K562 (cell line): Measurements from ENCODE around the gene ZNF485. TPM values are rescaled to one million over a fixed set of nuclear protein-coding genes. Genes with fewer than 3 reads are reported as not detected.

Source experiments
- ATAC-seq: fragments of 200-7000 bp; cut with Tn5 transposase; 3 replicates; pipeline ENCODE4 v1.9.1; 2020; ENCODE audit warnings: moderate library complexity
- BruUV-seq: library from RNA; stranded (reverse); fragments of 400-500 nt; replicated peaks from 2 replicates; lab custom pipeline; 2021; lab: Mats Ljungman, UMichigan
- CTCF ChIA-PET: fragments of 300-600 bp; formaldehyde crosslinking; extraction: SDS; loops from one replicate; lab custom pipeline; 2021; ENCODE audit warnings: low intra/inter-chr PET ratio; lab: Yijun Ruan, JAX
- POLR2A ChIA-PET: fragments of 300-600, 350-650 bp; sonication (Branson Sonifier 250); formaldehyde crosslinking; extraction: SDS; loops from one replicate; lab custom pipeline; 2021; ENCODE audit warnings: antibody characterized with exemption, inconsistent platforms; lab: Yijun Ruan, JAX
- DNase-seq, 4 experiments: peaks; one replicate each; pipeline versions ENCODE4 v3.0.0 to v3.0.0-alpha.2; 2011 to 2018; ENCODE audit warnings: low spot score in 3 of 4, mixed read lengths in 3 of 4; ENCODE audit errors: extremely low read depth in 1 of 4
- FAIRE-seq: peaks from 2 replicates; lab custom pipeline; 2011; peaks lifted over from hg19 to GRCh38; lab: Jason Lieb, UNC
- H2AFZ ChIP-seq: 2 replicates; pipeline ENCODE4 v1.6.0; 2011; ENCODE audit warnings: low read depth, low read length, control low read depth, inconsistent platforms
- H3K27ac ChIP-seq: fragments of 200-600 bp; 3 replicates; pipeline ENCODE4 v1.8.0; 2011; ENCODE audit warnings: low read depth, mild to moderate bottlenecking, control low read depth, inconsistent platforms, low read length, moderate library complexity, mixed read lengths; ENCODE audit errors: extremely low read depth
- H3K27me3 ChIP-seq, 2 experiments: fragments of 300-600 bp in 1 of 2; 2 replicates in 1 of 2; 3 replicates in 1 of 2; pipeline versions ENCODE4 v1.6.0 to v1.8.0; 2011; ENCODE audit warnings: inconsistent platforms in 2 of 2, low read length in 2 of 2, mild to moderate bottlenecking in 1 of 2, mixed read lengths in 1 of 2, moderate library complexity in 1 of 2; ENCODE audit not compliant: control insufficient read depth in 2 of 2, insufficient read depth in 2 of 2
- H3K36me3 ChIP-seq: fragments of 300-600 bp; 3 replicates; pipeline ENCODE4 v1.8.0; 2011; ENCODE audit warnings: mild to moderate bottlenecking, low read length, inconsistent platforms; ENCODE audit not compliant: control insufficient read depth, insufficient read depth
- H3K4me1 ChIP-seq, 2 experiments: fragments of 200-600 bp in 1 of 2; replicated peaks in 1 of 2; 2 replicates in 1 of 2; 3 replicates in 1 of 2; pipeline versions ENCODE4 v1.5.1 to v1.8.0; 2011; ENCODE audit warnings: inconsistent platforms in 2 of 2, low read length in 2 of 2, mild to moderate bottlenecking in 1 of 2, mixed read lengths in 1 of 2, moderate library complexity in 1 of 2; ENCODE audit not compliant: control insufficient read depth in 2 of 2, insufficient read depth in 2 of 2
- H3K4me2 ChIP-seq: 2 replicates; pipeline ENCODE4 v1.6.1; 2011; ENCODE audit warnings: low read length, control low read depth, inconsistent platforms, mixed read lengths; ENCODE audit not compliant: insufficient read depth
- H3K4me3 ChIP-seq: fragments of 200-600 bp; sonication (generic), shearing (Covaris generic); 2 replicates; pipeline ENCODE4 v1.5.1; 2016; ENCODE audit warnings: control low read depth, inconsistent platforms
- H3K79me2 ChIP-seq: fragments of 200-600 bp; 3 replicates; pipeline ENCODE4 v1.8.0; 2011; ENCODE audit warnings: low read length, inconsistent platforms; ENCODE audit not compliant: control insufficient read depth, insufficient read depth
- H3K9ac ChIP-seq, 2 experiments: 2 replicates each; pipeline versions ENCODE4 v1.6.0 to v1.6.1; 2011; ENCODE audit warnings: low read depth in 2 of 2, low read length in 2 of 2, control low read depth in 1 of 2, inconsistent platforms in 1 of 2, mild to moderate bottlenecking in 1 of 2, mixed read lengths in 1 of 2; ENCODE audit not compliant: insufficient read depth in 1 of 2
- H3K9me1 ChIP-seq: one replicate; pipeline ENCODE4 v1.6.0; 2011; ENCODE audit warnings: inconsistent platforms, mild to moderate bottlenecking, low read length, moderate library complexity; ENCODE audit not compliant: control insufficient read depth, insufficient read depth
- H3K9me3 ChIP-seq: replicated peaks from 2 replicates; pipeline ENCODE4 v1.5.1; 2011; ENCODE audit warnings: low read depth, low read length, inconsistent platforms; ENCODE audit not compliant: control insufficient read depth, insufficient read depth
- H4K20me1 ChIP-seq: replicated peaks from 2 replicates; pipeline ENCODE4 v1.6.1; 2011; ENCODE audit warnings: low read length, inconsistent platforms, mixed read lengths; ENCODE audit not compliant: control insufficient read depth, insufficient read depth
- KDM5B ChIP-seq: fragments of 200-600 bp; sonication (generic); IDR thresholded peaks from 2 replicates; pipeline ENCODE4 v1.6.1; 2012; ENCODE audit warnings: low read depth, mild to moderate bottlenecking, moderate library complexity, low read length, control low read depth, inconsistent platforms; ENCODE audit not compliant: insufficient replicate concordance
- MCM3 ChIP-seq: fragments of 450-650 bp; IDR thresholded peaks from 2 replicates; pipeline ENCODE4 v1.6.1; 2016
- NFE2 ChIP-seq: IDR thresholded peaks from 2 replicates; pipeline ENCODE4 v1.6.1; 2014; ENCODE audit warnings: antibody characterized with exemption, low read depth
- PHB2 ChIP-seq: fragments of 450-650 bp; IDR thresholded peaks from 2 replicates; pipeline ENCODE4 v1.6.1; 2017; ENCODE audit warnings: low read depth
- PHF21A ChIP-seq: fragments of 450-650 bp; IDR thresholded peaks from 2 replicates; pipeline ENCODE4 v1.6.1; 2017; ENCODE audit warnings: low read depth, borderline replicate concordance
- SMARCE1 ChIP-seq: fragments of 450-650 bp; IDR thresholded peaks from 2 replicates; pipeline ENCODE4 v1.7.1; 2016; ENCODE audit warnings: mild to moderate bottlenecking
- TBP ChIP-seq: optimal IDR thresholded peaks from 2 replicates; pipeline ENCODE3; 2011; ENCODE audit warnings: low read depth, low read length, improper control_type of control experiment
- THAP7 ChIP-seq: fragments of 250-450 bp; sonication (Bioruptor Pico); IDR thresholded peaks from 2 replicates; pipeline ENCODE4 v1.5.0; 2021
- WHSC1 ChIP-seq: IDR thresholded peaks from one replicate; pipeline ENCODE4 v1.6.1; 2012; ENCODE audit warnings: low read length, control low read depth, inconsistent platforms
- ZBTB11 ChIP-seq, 3 experiments: fragments of 200-800 bp in 1 of 3; fragments of 250-450 bp in 1 of 3; fragments of 450-650 bp in 1 of 3; sonication (Bioruptor Pico) in 1 of 3; sonication (Bioruptor generic) in 1 of 3; formaldehyde crosslinking in 1 of 3; IDR thresholded peaks; 2 replicates each; pipeline versions ENCODE4 v1.6.1 to v1.8.0; 2016 to 2022; ENCODE audit warnings: mild to moderate bottlenecking in 2 of 3, missing genetic modification characterization in 2 of 3, missing compliant biosample characterization in 1 of 3, moderate library complexity in 1 of 3
- ZC3H11A ChIP-seq: IDR thresholded peaks from 2 replicates; pipeline ENCODE4 v1.6.1; 2012; ENCODE audit warnings: low read depth, low read length, improper control_type of control experiment
- ZNF12 ChIP-seq: sonication (generic); formaldehyde crosslinking; IDR thresholded peaks from 2 replicates; pipeline ENCODE4 v1.4.0; 2020; ENCODE audit warnings: mild to moderate bottlenecking, missing genetic modification reagents
- ZNF140 ChIP-seq: fragments of 250-450 bp; sonication (Bioruptor Pico); IDR thresholded peaks from 2 replicates; pipeline ENCODE4 v1.8.0; 2021; ENCODE audit warnings: moderate library complexity, mild to moderate bottlenecking, inconsistent platforms
- ZNF280A ChIP-seq: fragments of 450-650 bp; IDR thresholded peaks from 2 replicates; pipeline ENCODE4 v1.6.1; 2018; ENCODE audit warnings: mild to moderate bottlenecking, low read depth; ENCODE audit not compliant: partially characterized antibody
- ZNF398 ChIP-seq: fragments of 250-450 bp; sonication (Bioruptor Pico); IDR thresholded peaks from 2 replicates; pipeline ENCODE4 v1.8.0; 2021; ENCODE audit warnings: moderate library complexity, mild to moderate bottlenecking, inconsistent platforms
- WGBS: fragments of 100-300 bp; shearing (Covaris generic); methylation state at CpG from one replicate; pipeline ENCODE4 v1.1.6; 2016; ENCODE audit warnings: low coverage, mixed read lengths; ENCODE audit not compliant: insufficient coverage; ENCODE audit errors: missing lambda C conversion rate; 5-methylcytosine and 5-hydroxymethylcytosine counted together
- in situ Hi-C: fragments of 300-500 bp; cut with MboI; formaldehyde crosslinking; loops from 4 replicates; pipeline ENCODE4 v1.15.0; 2018; ENCODE audit warnings: inconsistent platforms, mixed read lengths
- intact Hi-C: fragments of 100-400 bp; cut with micrococcal nuclease; formaldehyde crosslinking; loops from 2 replicates; pipeline ENCODE4 v1.14.2; 2022
- polyA plus RNA-seq, 8 experiments: library from polyadenylated mRNA; depleted of rRNA in 4 of 8; stranded (reverse) in 5 of 8; unstranded in 3 of 8; fragments of >200 nt; fragmentation: Nextera tagmentation in 2 of 8; fragmentation: Illumina TruSeq in 1 of 8; extraction: Ambion mirVana in 2 of 8; extraction: Trizol in 1 of 8; gene quantifications; 2 replicates each; pipeline versions ENCODE4 v1.2.1 to v1.2.3, GENCODE V29; 2011 to 2014; ENCODE audit warnings: inconsistent platforms in 1 of 8, missing spikeins in 1 of 8
- total RNA-seq, 7 experiments: library from RNA; depleted of rRNA in 6 of 7; stranded (reverse); fragments of >200 nt in 6 of 7; fragmentation: Illumina TruSeq in 2 of 7; extraction: Trizol in 2 of 7; gene quantifications; 2 replicates each; pipeline versions ENCODE4 v1.2.1 to v1.2.3, GENCODE V29; 2011 to 2021; ENCODE audit warnings: low replicate concordance in 1 of 7

Gene ZNF485
- total and polyA plus RNA-seq, 9 of the 15 experiments (the other 6 are each of a cell fraction or from before 2014, with no cell fraction given): 8.0 to 18.7 (median 11.9) TPM

- no peaks in the 10 kb centered on the region for H3K9me1 ChIP-seq
- TF ChIP-seq ZBTB11 (CRISPR knock-in tag; IDR thresholded peaks at IDR 0.05): no peak
- no peak for TF ChIP-seq WHSC1
- no peak for TF ChIP-seq TBP
- no peak for TF ChIP-seq NFE2
- no peak for TF ChIP-seq ZNF280A
- TF ChIP-seq ZNF140: no peak
- TF ChIP-seq MCM3: no peak
- TF ChIP-seq KDM5B: no peak
- TF ChIP-seq ZNF398 (CRISPR knock-in tag): no peak
- TF ChIP-seq THAP7 (CRISPR knock-in tag): no peak
- no peak for TF ChIP-seq ZC3H11A
- no peak for TF ChIP-seq ZNF12
- no peak for TF ChIP-seq PHB2
- TF ChIP-seq SMARCE1: no peak
- no peak for TF ChIP-seq PHF21A
- in situ Hi-C loops: loop anchor here (10.0 kb wide), 1 partner anchor 1200 kb away; no protein-coding TSS in a partner anchor
Observed at GRCh38 chr10:43665054-43665453, 58.8 kb downstream of the ZNF485 start.

More at GRCh38 chr10:43665054-43665453, 58.8 kb downstream of the ZNF485 start:
- BruUV-seq: no TSS peak
- H3K4me3 ChIP-seq: no peak overlapping the region
- peaks cover 5% of the 10 kb centered on the region; the same call in 1 of the 2 replicates for H4K20me1 ChIP-seq
- ChIA-PET CTCF (no interaction called here), POLR2A (no interaction called here)
- no peaks in the 10 kb centered on the region for H3K9me3 ChIP-seq
- H3K27ac ChIP-seq: no peak overlapping the region
- DNase-seq (no peak), ATAC-seq (no peak), FAIRE-seq (no peak)
- H3K79me2 ChIP-seq: no peaks in the 10 kb centered on the region
- H2AFZ ChIP-seq: no peak overlapping the region
- peaks cover 0 to 10% of the 10 kb centered on the region in 2 experiments; a peak in 1 of 5 replicates for H3K4me1 ChIP-seq
- intact Hi-C loops: loop anchor here (10.0 kb wide), 1 partner anchor 180 kb away; no protein-coding TSS in a partner anchor
- H3K36me3 ChIP-seq: no peaks in the 10 kb centered on the region
- H3K4me2 ChIP-seq: no peak overlapping the region
- H3K9ac ChIP-seq: no peak overlapping the region
- H3K27me3 ChIP-seq: peaks cover 41 to 43% of the 10 kb centered on the region in 2 experiments
- 0% methylated on average over 3 of the region's 3 CpGs for WGBS
